GM18520 (cell line): Measurements from ENCODE around the gene PRKD2.

ENCODE experiments used
- ATAC-seq: cut with Tn5 transposase; IDR thresholded peaks from one replicate; pipeline ENCODE4 v1.9.1; 2021; ENCODE audit not compliant: unreplicated experiment

The PRKD2 gene

DNA sequence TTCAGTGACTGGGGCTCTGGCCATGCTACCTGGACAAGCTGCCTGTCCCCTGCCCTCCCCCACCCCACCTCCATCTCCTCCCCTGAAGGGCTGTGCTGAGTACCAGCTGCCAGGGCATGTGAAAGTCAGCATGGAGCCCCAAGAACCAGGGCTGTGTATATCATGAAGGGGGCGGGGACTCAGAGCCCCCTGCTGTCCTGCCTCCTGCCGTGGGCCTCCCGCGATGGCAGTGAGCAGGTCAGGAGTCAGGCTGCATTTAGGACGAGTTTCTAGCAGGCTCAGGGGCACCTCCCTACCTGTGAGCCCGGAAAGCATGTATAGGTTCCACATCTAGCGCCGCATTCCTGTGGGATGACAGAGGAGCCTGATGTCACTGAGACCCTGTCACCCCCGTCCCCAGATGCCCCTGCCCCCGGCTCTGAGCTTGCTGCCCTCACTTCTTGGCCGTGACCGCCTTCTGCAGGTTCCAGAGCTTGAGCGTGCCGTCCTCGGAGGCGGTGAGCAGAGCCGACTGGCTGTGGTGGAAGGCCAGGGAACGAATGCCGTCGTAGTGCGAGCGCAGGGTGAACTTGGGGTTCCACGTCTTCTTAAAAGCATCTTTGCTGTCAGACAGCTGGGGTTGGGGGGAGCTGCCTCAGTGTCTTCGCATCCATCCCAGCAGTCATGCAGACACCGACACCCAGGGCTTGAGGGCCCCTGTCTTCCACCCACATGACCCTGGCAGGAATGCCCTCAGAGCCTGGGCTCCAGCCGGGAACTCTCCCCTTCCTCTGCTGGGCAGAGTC is 8.3 kb upstream of the PRKD2 start:
- no peak for ATAC-seq

DNA sequence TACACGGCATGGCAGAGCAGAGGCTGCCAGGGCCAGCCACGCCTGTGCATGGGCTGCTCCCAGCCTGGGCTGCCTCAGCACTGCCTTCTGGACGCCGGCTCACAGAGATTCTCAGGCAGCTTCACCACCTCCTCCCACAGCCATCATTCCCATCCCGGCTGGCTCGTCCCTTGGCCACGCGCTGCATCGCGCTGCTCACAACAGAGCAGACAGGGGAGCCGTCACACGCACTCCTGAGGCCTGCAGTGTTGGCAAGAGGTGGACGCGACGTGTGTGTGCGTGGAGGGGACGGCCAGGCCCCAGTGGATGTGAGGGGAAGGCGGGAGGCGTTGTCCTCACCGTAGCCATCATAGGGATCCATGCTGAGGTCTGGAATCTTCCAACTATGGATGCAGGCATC is 7.6 kb upstream of the PRKD2 start:
- ATAC-seq = no peak

DNA sequence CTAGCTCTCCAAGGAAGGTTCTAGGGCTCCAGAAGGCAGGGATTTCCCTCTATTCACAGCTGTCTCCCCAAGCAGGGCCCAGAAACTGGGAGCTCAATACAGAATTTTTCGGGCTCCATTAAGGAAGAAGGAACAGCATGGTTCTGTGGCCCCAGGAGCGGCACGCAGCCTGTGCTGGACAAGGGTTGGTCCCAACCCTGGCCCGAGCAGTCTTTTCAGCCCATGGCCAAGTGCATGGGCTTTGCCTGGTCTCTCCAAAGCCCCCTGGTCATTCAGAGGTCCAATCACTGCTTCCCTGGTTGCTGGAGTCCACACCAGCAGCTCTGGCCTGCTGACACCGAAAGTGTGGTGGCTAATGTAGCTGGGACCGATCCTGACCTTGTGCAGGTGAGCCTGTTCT is 6.6 kb upstream of the PRKD2 start:
- ATAC-seq = no peak

DNA sequence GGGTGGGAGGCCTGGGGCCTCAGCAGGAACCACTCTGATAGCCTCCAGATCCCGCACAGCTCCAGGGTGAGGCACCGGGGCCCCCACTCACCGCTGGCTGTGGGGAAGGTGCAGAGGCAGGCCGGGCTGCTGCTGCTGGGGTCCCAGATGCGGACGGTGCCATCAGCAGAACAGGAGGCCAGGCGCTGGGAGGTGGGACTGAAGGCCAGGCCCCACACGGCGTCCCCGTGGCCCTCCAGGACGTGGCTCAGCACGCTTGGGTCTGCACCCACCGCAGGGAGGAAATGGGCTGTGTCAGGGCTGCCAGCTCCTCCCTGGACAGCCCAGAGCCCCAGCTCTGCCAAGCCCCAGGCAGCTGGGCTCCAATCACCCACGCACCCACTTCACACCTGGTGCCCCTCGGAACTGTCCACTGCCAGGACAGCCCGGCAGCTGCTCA is 6.1 kb upstream of the PRKD2 start:
- ATAC-seq = no peak

DNA sequence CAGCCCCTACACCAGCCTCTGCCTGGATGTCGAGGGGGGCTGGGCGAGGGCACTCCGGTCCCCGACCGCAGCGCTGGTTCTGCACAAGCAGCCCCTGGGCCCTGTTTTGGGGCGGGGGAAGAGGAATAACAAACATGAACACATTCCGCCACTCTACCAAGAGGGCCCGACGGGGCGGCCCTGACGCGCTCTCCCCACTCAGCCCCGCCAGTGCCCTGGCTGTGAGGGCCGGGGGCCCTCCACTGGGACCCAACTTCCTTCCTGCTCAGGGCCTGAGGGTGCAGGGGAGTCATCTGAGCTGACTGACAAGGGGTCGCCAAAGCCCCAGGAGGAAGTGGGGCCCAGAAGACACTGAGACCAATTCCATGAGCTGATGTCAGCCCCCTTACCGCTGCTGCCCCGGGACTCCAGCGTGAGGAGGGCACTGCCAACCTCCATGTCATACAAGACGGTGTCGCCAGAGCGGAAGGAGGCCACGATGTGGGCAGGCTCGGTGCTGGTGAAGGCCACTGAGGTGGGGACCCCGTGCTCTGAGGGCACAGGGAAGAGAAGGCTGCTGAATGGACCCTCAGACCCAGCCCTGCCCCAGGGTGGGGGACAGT is 5.6 kb upstream of the PRKD2 start:
- no peak for ATAC-seq

DNA sequence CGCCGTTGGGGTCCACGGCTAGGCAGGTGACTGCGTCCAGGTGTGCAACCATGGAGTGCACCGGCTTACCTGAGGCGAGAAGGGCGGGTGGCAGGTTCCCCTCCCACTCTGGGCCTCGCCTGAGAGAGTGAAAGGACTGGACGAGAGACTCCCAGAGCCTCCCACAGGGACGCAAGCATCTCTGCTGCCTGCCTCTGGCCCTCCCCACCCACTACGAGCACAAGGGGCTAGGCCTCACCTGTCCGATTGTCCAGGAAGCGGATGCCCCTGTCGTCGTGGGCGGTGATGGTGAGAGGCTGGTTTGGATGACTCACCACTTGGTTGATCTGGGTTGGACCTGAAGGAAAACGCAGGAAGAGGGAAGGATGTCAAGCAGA is 5.1 kb upstream of the PRKD2 start:
- no peak for ATAC-seq

DNA sequence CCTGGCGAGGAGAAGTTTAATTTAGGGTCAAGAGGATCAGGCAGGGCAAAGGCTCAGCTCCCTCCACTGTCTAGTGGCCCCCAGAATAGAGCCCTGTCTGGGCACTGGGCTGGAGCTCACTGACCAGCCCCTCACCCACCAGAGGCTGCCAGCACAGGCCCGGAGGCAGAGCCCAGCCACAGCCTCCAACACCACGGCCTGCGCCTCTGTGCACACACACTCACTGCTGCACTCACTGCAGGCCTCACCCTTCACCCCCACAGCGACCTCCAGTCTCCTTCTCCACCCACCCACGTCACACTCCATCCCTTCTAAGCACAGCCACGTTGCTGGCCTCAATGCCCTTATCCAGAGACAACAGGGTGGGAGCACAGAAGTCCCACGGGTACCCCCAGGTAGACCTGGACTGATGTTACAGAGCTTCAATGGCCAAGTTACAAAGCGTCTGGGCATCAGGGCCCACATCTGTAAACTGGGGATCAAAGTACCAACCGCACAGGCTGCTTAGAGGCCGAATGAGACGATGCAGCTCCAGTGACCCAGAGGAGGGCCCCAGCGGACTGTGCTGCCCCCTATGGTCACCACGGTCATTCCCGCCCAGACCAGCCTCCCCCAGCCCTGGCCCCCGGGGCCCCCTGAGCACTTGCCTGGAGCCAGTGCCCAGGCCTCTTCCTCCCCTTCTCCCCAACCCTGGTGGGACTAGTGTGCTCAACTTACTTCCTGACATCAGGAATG is 4.5 kb upstream of the PRKD2 start:
- no peak for ATAC-seq

DNA sequence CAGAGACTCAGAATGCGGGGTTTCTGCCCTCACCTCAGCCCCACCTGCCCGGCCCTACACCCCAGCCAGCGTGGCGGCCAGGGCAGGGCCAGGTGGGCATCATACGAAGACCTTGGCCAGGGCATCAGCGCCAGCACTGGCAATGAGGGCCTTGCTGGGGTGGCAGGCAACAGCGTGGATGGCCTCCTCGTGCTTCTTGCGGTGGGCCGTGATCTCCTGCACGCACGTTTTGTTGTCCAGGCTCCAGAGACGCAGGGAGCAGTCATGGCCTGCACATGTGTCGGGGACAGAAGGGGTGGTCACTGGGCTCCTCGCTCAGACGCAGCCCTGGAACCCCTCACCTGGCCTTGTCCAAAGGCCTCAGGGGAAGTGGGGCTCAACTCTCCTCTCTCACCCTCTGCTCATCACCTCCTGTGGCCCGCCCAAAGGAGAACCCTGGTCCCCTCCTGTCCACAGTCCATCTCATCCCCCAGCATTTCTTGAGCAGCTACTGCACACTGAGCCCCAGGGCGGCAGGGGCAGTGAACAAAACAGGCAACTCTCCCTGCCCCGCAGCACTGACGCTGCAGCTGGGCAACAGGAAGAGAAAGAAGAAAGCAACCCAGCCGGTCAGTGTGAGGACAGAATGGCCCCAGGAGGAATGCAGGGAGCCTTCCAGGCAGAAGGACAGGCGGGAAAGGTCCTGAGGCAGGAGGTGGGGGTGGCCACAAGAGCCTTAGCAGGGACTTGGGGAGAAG is 3.8 kb upstream of the PRKD2 start:
- no peak for ATAC-seq

DNA sequence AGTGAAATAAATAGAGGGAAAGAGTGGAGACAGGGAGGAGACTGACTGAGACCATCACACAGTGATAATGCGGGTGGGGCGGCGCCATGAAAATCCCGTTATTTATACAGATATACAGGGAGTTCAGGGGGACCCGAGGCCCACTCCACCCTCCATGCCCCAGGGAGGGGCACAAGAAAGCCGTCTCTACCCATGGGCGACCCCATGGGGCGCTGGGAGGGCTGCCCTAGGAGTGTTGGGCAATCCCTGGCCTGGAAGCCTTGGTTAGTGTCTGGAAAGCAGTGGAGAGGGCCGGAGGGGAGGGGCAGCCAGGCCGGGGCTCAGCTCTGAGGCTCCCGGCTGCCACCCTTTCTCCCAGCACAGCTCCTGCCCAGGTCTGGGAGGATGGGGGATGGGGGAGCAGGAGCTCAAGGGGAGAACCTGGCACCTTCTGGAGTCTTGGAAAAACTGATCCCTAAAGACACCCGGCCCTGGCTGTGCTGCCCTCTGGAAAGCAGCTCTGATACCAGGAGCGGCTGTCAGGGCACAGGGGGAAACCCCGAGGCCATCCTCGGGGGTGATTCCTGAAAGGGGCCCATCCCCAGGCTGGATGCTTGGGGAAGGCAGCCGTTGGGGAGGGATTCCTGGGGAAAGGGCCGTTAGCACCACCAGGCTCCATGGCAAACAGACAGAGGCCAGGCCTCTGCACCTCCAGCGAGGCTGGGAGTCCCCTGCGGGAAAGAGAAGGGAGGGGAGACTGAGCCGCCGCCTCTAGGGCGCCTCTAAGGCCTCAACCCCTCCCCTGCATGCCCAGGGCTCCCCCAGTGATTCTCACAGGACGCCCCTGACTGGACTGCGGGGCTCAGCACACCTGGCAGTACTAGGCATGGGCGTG is 3.0 kb upstream of the PRKD2 start:
- no peak for ATAC-seq

DNA sequence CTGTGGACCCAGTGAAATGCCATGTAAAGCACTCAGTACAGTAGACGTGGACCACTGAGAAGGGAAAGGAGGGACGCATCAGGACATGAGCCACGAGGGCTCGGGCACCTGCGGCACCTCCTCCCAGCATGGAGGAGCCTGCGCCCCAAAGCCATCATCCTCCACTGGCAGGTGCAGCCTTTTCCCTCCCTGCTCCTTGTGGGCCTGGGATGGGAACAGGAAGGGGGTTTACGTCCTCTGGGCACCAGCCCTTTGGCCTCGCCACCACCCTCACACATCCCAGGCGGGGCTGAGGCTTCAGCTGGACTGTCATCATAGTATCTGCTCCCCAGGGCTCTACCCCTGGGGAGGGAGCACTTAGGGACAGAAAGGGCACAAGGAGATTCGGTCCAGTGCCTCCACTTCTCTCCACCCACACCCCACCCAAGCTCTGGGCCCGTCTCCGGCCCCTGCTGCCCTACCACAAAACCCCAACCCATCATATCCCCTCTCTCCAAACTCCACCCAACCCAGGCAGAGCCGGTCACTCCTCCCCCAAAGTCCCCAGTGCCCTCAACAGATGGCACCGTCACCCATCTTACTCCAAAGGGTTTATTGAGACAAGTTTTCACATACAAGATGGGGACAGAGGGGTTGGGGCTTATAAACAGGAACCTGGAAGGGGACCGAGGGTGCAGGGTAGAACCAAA is 2.2 kb upstream of the PRKD2 start:
- no peak for ATAC-seq

DNA sequence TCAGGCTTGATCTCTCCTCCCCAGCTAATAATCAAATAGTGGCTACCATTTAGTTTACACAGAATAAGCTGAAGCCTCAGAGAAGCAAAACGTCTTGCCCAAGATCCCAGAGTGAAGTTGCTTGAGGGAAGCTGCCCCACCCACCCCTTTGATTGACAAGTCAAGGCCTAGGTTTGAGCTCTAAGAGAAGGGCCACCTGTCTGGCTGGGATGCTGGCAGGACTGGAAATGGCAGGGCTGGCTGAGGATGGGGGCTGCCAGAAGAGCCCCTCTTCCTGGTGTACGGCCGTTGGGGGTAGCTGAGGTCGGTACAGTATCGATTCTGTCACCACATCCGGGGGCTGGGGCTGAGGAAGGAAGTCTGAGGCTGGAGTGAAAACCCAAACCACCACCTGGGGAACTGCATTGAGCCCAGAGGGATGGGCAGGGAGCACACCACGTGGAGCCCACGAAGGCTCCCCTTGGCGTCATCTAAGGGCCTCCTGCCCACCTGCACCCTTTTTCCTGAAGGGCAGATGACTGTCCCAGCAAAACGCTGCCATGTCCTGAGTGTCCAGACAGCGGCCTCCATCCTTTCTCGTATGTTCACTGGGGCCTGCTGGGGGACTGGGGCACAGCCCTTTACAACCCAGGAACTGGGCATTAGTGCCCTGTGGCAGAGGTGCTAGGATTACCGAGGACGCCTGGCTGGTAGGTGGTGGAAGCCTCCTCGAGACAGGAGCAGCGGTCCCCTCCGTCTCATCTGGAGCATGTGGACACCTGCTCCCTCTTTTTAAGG is 1.4 kb upstream of the PRKD2 start:
- ATAC-seq = no peak

DNA sequence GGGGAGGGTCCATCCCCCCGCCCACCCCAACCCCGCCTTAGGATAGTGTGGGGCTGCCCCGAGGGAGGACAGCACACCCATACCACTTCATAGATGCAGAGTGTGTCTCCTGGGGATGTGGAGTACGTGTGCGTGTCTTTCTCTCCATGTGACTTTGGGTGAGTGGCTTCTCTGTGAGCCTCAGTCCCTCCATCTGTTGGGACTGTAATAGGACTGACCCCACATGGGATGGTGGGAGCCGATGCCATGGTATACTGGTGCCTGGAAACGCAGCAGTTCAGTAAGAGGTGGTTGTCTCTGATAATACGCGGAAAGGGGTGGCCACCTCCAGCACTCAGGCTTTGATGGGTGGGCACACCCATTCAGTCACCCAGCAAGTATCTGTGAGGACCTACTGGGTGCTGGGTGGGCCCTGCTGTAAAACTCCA is 816 bp upstream of the PRKD2 start:
- no peak for ATAC-seq

DNA sequence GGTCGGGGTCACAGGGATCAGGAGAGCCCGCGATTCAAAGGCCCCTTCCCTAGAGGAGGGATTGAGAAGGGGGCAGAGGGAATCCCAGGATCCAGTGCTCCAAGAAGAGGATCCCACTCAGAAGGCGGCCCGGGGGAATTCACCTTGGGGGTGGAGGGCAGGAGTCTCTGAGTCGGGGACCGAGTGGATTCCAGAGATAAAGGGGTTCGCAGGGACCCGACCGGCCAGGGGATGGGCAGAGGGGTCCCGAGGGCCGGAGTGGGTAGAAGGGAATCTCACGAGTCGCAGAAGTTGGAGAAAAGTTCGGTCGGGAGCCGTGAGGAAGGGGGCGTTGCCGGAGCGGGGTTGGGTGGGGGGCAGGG is 261 bp downstream of the PRKD2 start:
- no peak for ATAC-seq

DNA sequence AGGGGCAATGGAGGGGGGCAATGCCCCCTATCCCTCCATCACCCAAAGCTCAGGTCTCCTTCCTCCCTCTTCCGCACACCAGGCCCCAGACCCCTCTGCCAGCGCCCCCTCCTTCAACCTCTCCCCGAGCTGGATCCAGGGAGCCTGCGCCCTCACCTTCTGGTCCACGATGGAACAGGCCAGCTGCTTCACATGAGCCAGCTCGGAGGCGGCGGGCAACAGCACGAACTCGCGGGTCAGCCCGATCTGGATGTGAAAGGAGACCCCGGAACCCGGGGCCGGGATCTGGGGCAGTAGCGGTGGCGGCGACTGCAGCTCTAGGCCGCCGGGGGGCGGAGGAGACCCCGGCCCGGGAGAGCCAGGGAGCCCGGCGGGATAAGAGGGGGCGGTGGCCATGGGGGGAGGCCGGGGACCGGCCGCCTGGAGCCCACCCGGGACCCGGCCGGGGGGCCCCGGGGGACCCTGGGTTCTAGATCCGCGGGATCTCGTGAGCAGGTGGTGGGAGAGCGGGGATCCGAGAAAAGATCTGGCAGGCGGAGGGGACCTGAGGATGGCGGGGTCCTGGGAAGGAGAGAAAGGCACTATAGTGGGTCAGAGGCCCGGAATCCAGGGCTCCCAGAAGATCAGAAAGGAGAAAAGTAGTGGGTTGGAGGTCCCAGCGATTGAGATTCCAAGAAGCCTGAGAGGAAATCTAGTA is 791 bp downstream of the PRKD2 start:
- ATAC-seq = no peak

DNA sequence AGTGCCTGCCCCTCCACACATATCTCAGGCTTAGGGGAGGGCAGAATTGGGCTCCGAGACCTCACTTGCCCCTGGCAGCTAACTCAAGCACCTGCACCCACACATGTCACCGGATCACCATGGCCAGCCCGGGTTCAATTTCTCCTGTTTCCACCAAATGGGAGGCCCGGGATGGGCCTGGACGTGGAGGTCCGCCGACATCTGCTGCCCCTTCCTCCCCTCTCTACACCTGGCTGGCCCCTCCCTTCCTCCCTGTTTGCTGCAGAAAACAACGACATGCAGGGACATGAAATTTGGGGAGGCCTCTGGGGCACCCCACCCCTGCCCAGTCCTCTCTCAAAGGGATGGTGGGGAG is 1.3 kb downstream of the PRKD2 start:
- no peak for ATAC-seq

DNA sequence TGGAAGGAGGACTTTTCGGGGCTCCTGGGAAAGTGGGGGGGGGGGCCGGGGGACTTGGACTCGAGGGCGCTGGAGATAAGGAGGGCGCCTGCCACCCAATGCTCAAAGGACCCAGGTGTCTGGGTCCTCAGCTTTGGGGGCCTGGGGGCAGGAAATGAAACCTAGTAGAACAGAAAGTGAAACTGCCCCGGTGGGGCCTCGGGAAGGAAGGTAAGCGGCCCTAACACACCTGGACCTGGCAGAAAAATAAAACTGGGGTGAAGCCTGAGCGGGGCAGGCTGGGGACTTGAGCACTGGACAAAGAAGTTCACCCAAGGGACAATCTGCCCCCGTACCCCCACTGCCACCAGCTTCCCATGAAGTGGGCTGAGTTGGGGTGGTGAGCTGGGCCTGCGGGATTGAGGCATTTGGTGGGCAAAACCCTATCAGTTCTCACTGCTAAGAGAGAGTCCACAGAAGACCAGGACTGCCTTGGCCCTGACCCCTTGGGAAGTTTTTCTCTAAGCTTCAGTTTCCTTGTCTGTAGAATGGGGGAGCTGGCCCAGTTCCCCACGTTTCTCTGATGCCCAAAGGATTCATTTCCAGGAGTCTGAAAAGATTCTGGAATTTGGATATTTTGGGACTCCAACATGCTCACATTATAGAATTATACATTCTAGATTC is 2.3 kb downstream of the PRKD2 start:
- no peak for ATAC-seq

DNA sequence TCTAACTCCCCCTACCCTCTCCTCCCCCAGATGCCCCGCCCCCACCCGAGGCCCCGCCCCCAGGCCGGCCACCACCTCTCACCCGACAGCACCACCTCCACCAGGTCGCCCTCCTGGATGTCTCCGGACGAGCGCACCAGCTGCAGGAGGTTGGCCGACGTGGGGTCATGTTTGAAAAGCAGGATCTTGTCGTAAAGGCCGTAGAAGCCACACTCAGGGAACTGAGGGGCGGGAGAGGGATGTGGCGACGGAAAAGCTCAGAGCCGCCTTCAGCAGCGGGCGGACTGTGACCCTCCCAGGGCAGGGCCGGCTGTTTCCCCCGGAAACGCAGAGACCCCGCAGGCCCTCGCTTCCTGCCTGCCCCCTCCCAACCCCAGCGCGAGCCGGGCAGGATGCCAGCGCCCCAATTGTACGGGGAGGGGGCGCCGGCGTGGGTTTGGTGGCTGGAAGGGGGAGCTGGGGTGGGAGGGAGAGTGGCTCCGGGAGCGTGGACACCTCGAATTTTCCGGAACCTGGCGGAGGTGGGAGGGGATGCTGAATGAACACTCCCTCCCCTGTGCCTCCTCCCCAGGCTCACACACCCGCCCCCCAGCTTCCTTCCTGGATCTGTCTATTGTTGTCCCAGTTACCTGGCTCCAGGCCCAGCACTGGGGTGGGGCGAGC is 3.0 kb downstream of the PRKD2 start:
- no peak for ATAC-seq
